ENCODE measurements around the gene GP1BA. TPM values are rescaled to one million over a fixed set of nuclear protein-coding genes. Genes with fewer than 3 reads are reported as not detected.
A peak's percentile ranks its signal among the peaks of the same experiment; 100 is the strongest.

GP1BA gene
- total and polyA plus RNA-seq, 2 of the 8 experiments (the other 6 are each of a cell fraction or from before 2014, with no cell fraction given): not detected

DNA sequence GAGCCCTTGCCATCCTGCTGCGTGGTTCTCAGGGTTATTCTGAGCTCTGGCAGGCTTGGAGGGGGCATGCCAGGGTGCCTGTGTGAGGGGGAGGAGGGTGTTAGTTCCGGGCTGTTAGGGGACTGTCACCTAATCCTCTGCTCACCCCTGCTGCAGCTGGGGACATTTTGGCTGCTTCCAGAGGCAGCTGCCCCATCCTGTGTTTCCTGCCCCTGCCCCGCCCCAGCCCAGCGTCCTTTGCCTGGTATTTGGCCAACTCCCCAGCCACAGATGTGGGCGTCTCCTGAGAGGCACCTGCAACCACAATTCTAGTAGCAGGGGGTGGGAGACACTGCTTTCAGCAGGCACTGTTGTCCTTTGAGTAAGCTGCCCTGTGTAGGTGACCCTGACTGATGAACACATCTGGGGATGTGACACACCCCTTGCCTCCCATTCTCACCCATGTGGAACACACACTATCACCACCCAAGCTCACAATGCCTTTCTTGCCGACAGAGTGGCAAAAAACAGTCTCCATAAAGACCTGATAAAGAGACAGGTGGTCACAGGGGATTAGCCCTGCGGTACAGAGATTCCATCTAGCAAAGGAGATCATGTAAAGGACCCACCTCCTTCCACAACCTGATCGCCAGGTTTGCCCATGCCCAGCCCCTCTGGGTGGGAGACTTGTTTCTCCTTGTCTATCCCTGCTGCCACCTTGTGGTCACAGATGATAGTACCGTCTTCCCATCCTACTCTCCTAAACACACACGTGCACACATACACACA, 28.8 kb upstream of the GP1BA start, which contains the start of gene CHRNE:
Gene CHRNE, minus strand, starts transcription at position 48 of the 768 bp plus-strand sequence. Its CDS starts 35 bp downstream, at position 13.
- no peaks in the 10 kb centered on the region for H3K36me3 ChIP-seq (ENCODE audit: control insufficient read depth in 2 of 4, insufficient read depth in 4 of 4, low read length in 3 of 4)
- no peaks in the 10 kb centered on the region for H4K20me1 ChIP-seq (replicated peaks in 1 of 2; ENCODE audit: control insufficient read depth in 1 of 2, insufficient read depth in 2 of 2, low read length in 2 of 2)
- no peak within 1 kb of the TSS for H3K4ac ChIP-seq (replicated peaks; ENCODE audit: insufficient read length, low read depth, low read length)
- H3K56ac ChIP-seq (replicated peaks; ENCODE audit: insufficient read length, low read depth, low read length): no peak within 1 kb of the TSS
- H4K8ac ChIP-seq (ENCODE audit: extremely low read depth, insufficient read depth, low read length): no peak within 1 kb of the TSS; the same call in 1 of the 2 replicates
- H2AFZ ChIP-seq (ENCODE audit: low read length): no peak within 1 kb of the TSS
- H3K27me3 ChIP-seq (replicated peaks in 1 of 4; ENCODE audit: control insufficient read depth in 3 of 4, extremely low read depth in 1 of 4, insufficient read depth in 3 of 4, low read length in 3 of 4): 0 out of 7 replicates have a peak, but pooled peaks cover 0 to 2% (median 0%) of the 10 kb centered on the region in 4 experiments
- no peak within 1 kb of the TSS for H3K23ac ChIP-seq (ENCODE audit: insufficient read length)
- ChIA-PET CTCF (ENCODE audit: partially characterized antibody) (interaction anchor here (0.7 to 4.4 kb wide), 21 partner anchors 9 to 1450 kb away, joined by 3 to 23 read pairs (median 3); partner anchors contain the start of genes CAMTA2, ENO3 and SLC25A11), POLR2A (ENCODE audit: partially characterized antibody) (interaction anchor here (0.8 to 6.4 kb wide), 3 partner anchors 34 to 195 kb away, joined by 3 to 49 read pairs (median 6); partner anchors contain the start of genes RNF167 and SLC25A11)
- H3K79me2 ChIP-seq (ENCODE audit: control insufficient read depth in 1 of 2, insufficient read depth in 2 of 2, low read length in 2 of 2): no peaks in the 10 kb centered on the region
- peaks cover 3% of the 10 kb centered on the region; the same call in 1 of the 2 replicates for H3K23me2 ChIP-seq (ENCODE audit: low read depth, low read length)
- no peak within 1 kb of the TSS for H3K18ac ChIP-seq (ENCODE audit: extremely low read depth, low read length)
- H3K9me3 ChIP-seq (ENCODE audit: insufficient read depth in 2 of 2, low read depth in 1 of 2, low read length in 1 of 2): no peaks in the 10 kb centered on the region
- H2AK5ac ChIP-seq (ENCODE audit: low read depth, low read length): no peak within 1 kb of the TSS
- H2BK15ac ChIP-seq (ENCODE audit: low read length): no peak within 1 kb of the TSS; the same call in 1 of the 2 replicates
- H3K79me1 ChIP-seq (ENCODE audit: low read depth, low read length): no peaks in the 10 kb centered on the region
- H4K5ac ChIP-seq (ENCODE audit: insufficient read length, low read depth, low read length): no peak within 1 kb of the TSS
- 45% methylated on average over 9 of the region's 10 CpGs; no CpG with 5 or more reads in 1 of the 2 experiments for WGBS, 2 experiments (ENCODE audit: extremely low coverage in 1 of 2, insufficient coverage in 1 of 2, insufficient read length in 1 of 2, insufficient replicate concordance in 2 of 2, low coverage in 1 of 2, low lambda C conversion rate in 2 of 2, missing lambda C conversion rate in 1 of 2)
- H3K9ac ChIP-seq (replicated peaks in 1 of 4; ENCODE audit: extremely low read depth in 1 of 4, low read depth in 3 of 4, low read length in 3 of 4): no peak within 1 kb of the TSS; a peak in 1 of 7 replicates
- no peak within 1 kb of the TSS for H3K4me3 ChIP-seq (ENCODE audit: extremely low read depth in 1 of 4, insufficient read depth in 2 of 4, low read depth in 3 of 4, low read length in 4 of 4)
- peak in 1 of 2 experiments; percentile 91 for DNase-seq (ENCODE audit: low read depth in 1 of 2, low spot score in 2 of 2)
- H4K91ac ChIP-seq (replicated peaks; ENCODE audit: insufficient read length, low read length): no peak within 1 kb of the TSS
- H2BK20ac ChIP-seq (ENCODE audit: low read length): no peak within 1 kb of the TSS
- no peak within 1 kb of the TSS for H3K14ac ChIP-seq (ENCODE audit: insufficient read length)
- H2BK120ac ChIP-seq (replicated peaks; ENCODE audit: low read depth, low read length): no peak within 1 kb of the TSS
- H2BK12ac ChIP-seq (ENCODE audit: low read depth, low read length): no peak within 1 kb of the TSS
- peak within 1 kb of the TSS in 1 of 2 experiments; percentile 51; a peak in 1 of 4 replicates for H3K4me2 ChIP-seq (ENCODE audit: insufficient read depth in 1 of 2, low read depth in 2 of 2, low read length in 2 of 2)
- H2BK5ac ChIP-seq (ENCODE audit: low read depth, low read length): no peak within 1 kb of the TSS
- peaks cover 3 to 14% (median 4%) of the 10 kb centered on the region in 4 experiments; a peak in 6 of 7 replicates for H3K4me1 ChIP-seq (replicated peaks in 1 of 4; ENCODE audit: control insufficient read depth in 3 of 4, insufficient read depth in 4 of 4, low read length in 3 of 4)
- peak; percentile 99 for FAIRE-seq
- no peak within 1 kb of the TSS for H3K27ac ChIP-seq (ENCODE audit: low read depth, low read length)
- TF ChIP-seq, protein P1, sequence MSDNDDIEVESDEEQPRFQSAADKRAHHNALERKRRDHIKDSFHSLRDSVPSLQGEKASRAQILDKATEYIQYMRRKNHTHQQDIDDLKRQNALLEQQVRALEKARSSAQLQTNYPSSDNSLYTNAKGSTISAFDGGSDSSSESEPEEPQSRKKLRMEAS (IDR thresholded peaks at IDR 0.05): peak; percentile 54; the same call in 1 of the 2 replicates
- TF ChIP-seq YY1 (IDR thresholded peaks at IDR 0.05; ENCODE audit: low read depth, low read length) (0 out of 2 replicates have a peak, but pooled peaks have one; percentile 8), CREB1 (IDR thresholded peaks at IDR 0.05) (peak; percentile 51; the same call in 1 of the 2 replicates), RAD21 (IDR thresholded peaks at IDR 0.05 in 1 of 2, conservative IDR thresholded peaks at IDR 0.05 in 1 of 2; ENCODE audit: low read depth in 2 of 2, low read length in 2 of 2) (peak; percentile 64 to 75), RFX5 (IDR thresholded peaks at IDR 0.05; ENCODE audit: borderline replicate concordance, low read depth, low read length) (no peak)
- TF ChIP-seq, protein P2, sequence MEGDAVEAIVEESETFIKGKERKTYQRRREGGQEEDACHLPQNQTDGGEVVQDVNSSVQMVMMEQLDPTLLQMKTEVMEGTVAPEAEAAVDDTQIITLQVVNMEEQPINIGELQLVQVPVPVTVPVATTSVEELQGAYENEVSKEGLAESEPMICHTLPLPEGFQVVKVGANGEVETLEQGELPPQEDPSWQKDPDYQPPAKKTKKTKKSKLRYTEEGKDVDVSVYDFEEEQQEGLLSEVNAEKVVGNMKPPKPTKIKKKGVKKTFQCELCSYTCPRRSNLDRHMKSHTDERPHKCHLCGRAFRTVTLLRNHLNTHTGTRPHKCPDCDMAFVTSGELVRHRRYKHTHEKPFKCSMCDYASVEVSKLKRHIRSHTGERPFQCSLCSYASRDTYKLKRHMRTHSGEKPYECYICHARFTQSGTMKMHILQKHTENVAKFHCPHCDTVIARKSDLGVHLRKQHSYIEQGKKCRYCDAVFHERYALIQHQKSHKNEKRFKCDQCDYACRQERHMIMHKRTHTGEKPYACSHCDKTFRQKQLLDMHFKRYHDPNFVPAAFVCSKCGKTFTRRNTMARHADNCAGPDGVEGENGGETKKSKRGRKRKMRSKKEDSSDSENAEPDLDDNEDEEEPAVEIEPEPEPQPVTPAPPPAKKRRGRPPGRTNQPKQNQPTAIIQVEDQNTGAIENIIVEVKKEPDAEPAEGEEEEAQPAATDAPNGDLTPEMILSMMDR (IDR thresholded peaks at IDR 0.05; ENCODE audit: control extremely low read depth in 1 of 3, insufficient read depth in 1 of 3, low read depth in 1 of 3, low read length in 3 of 3): peak; percentile 71 to 89 (median 81)
